ENCODE results near the gene PROCA1. TPM values are rescaled to one million over a fixed set of nuclear protein-coding genes. Genes with fewer than 3 reads are reported as not detected.

PROCA1 gene
- total and polyA plus RNA-seq, 2 of the 13 experiments (the other 11 are each of a cell fraction or from before 2014, with no cell fraction given), result 0.73 to 1.5 TPM

DNA sequence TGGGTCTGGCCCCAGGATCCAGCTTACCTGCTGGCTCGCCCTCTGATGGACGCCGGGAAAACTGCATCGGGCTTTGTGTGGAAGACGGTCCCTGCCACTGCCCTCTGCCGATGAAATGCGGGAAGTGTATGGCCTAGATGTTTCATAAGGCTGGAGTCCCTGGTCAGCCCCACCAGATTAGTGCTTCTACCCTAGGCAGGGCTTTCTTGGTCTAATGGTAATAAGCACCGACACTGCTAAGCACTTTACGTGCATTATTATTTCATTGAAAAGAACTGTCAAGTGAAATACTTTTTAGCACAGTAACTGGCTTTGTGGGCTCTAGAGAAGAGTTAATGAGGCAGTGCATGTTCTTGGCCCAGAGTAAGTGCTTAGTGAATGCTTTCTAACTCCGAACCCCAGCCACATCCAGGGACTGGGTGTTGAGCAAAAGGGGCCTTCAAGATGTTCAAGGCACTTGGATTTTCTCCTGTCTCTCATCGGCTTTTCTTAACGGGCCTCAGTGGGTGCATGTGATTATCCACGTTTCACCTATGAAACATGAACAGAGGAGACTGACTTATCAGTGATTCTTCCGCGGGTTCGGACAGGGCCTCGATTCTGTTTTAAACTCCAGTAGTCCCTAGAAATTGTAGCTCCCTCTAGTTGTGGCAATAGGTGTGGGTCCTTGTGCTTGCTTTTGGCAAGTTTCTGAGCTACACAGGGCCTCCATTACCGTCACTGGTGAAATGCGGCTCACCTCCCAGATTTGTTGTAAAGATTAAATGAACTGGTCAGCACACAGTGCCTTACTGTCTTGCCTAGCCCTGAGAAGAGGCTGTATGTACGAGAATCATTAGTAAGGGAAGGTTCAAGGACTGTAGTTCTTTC, 38.7 kb upstream of the PROCA1 start (continued):
- TF ChIP-seq HOXA9 (CRISPR knock-in tag; IDR thresholded peaks at IDR 0.05; ENCODE audit: borderline replicate concordance) (no peak), ZNF775 (CRISPR knock-in tag; IDR thresholded peaks at IDR 0.05; ENCODE audit: borderline replicate concordance) (no peak), ATF7-NPFF (CRISPR knock-in tag; IDR thresholded peaks at IDR 0.05; ENCODE audit: low read depth) (no peak), SRF (IDR thresholded peaks at IDR 0.05; ENCODE audit: low read depth, low read length) (no peak), ARNT (IDR thresholded peaks at IDR 0.05) (no peak), MLLT10 (CRISPR knock-in tag; IDR thresholded peaks at IDR 0.05) (no peak), ATF1 (CRISPR knock-in tag; IDR thresholded peaks at IDR 0.05) (no peak), ZSCAN29 (CRISPR knock-in tag; conservative IDR thresholded peaks at IDR 0.05) (no peak), HMG20B (CRISPR knock-in tag; conservative IDR thresholded peaks at IDR 0.05) (no peak), ZNF589 (CRISPR knock-in tag; conservative IDR thresholded peaks at IDR 0.05) (no peak), NR2F1 (CRISPR knock-in tag; IDR thresholded peaks at IDR 0.05) (no peak)
- TF ChIP-seq, protein P1, sequence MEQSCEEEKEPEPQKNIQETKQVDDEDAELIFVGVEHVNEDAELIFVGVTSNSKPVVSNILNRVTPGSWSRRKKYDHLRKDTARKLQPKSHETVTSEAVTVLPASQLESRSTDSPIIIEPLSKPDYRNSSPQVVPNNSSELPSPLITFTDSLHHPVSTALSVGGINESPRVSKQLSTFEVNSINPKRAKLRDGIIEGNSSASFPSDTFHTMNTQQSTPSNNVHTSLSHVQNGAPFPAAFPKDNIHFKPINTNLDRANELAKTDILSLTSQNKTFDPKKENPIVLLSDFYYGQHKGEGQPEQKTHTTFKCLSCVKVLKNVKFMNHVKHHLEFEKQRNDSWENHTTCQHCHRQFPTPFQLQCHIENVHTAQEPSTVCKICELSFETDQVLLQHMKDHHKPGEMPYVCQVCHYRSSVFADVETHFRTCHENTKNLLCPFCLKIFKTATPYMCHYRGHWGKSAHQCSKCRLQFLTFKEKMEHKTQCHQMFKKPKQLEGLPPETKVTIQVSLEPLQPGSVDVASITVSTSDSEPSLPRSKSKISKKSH (CRISPR knock-in tag; IDR thresholded peaks at IDR 0.05; ENCODE audit: borderline replicate concordance), result no peak
- TF ChIP-seq, protein P2, sequence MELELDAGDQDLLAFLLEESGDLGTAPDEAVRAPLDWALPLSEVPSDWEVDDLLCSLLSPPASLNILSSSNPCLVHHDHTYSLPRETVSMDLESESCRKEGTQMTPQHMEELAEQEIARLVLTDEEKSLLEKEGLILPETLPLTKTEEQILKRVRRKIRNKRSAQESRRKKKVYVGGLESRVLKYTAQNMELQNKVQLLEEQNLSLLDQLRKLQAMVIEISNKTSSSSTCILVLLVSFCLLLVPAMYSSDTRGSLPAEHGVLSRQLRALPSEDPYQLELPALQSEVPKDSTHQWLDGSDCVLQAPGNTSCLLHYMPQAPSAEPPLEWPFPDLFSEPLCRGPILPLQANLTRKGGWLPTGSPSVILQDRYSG (CRISPR knock-in tag; IDR thresholded peaks at IDR 0.05), result no peak
- TF ChIP-seq, protein P3, sequence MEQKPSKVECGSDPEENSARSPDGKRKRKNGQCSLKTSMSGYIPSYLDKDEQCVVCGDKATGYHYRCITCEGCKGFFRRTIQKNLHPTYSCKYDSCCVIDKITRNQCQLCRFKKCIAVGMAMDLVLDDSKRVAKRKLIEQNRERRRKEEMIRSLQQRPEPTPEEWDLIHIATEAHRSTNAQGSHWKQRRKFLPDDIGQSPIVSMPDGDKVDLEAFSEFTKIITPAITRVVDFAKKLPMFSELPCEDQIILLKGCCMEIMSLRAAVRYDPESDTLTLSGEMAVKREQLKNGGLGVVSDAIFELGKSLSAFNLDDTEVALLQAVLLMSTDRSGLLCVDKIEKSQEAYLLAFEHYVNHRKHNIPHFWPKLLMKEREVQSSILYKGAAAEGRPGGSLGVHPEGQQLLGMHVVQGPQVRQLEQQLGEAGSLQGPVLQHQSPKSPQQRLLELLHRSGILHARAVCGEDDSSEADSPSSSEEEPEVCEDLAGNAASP (CRISPR knock-in tag; IDR thresholded peaks at IDR 0.05; ENCODE audit: borderline replicate concordance), result peak; percentile 50; the same call in 1 of the 2 replicates
- TF ChIP-seq, protein P4, sequence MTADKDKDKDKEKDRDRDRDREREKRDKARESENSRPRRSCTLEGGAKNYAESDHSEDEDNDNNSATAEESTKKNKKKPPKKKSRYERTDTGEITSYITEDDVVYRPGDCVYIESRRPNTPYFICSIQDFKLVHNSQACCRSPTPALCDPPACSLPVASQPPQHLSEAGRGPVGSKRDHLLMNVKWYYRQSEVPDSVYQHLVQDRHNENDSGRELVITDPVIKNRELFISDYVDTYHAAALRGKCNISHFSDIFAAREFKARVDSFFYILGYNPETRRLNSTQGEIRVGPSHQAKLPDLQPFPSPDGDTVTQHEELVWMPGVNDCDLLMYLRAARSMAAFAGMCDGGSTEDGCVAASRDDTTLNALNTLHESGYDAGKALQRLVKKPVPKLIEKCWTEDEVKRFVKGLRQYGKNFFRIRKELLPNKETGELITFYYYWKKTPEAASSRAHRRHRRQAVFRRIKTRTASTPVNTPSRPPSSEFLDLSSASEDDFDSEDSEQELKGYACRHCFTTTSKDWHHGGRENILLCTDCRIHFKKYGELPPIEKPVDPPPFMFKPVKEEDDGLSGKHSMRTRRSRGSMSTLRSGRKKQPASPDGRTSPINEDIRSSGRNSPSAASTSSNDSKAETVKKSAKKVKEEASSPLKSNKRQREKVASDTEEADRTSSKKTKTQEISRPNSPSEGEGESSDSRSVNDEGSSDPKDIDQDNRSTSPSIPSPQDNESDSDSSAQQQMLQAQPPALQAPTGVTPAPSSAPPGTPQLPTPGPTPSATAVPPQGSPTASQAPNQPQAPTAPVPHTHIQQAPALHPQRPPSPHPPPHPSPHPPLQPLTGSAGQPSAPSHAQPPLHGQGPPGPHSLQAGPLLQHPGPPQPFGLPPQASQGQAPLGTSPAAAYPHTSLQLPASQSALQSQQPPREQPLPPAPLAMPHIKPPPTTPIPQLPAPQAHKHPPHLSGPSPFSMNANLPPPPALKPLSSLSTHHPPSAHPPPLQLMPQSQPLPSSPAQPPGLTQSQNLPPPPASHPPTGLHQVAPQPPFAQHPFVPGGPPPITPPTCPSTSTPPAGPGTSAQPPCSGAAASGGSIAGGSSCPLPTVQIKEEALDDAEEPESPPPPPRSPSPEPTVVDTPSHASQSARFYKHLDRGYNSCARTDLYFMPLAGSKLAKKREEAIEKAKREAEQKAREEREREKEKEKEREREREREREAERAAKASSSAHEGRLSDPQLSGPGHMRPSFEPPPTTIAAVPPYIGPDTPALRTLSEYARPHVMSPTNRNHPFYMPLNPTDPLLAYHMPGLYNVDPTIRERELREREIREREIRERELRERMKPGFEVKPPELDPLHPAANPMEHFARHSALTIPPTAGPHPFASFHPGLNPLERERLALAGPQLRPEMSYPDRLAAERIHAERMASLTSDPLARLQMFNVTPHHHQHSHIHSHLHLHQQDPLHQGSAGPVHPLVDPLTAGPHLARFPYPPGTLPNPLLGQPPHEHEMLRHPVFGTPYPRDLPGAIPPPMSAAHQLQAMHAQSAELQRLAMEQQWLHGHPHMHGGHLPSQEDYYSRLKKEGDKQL (CRISPR knock-in tag; IDR thresholded peaks at IDR 0.05; ENCODE audit: low read depth), result no peak
- TF ChIP-seq, protein P5, sequence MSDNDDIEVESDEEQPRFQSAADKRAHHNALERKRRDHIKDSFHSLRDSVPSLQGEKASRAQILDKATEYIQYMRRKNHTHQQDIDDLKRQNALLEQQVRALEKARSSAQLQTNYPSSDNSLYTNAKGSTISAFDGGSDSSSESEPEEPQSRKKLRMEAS (IDR thresholded peaks at IDR 0.05), result 0 out of 2 replicates have a peak, but pooled peaks have one; percentile 37

Data from HepG2 (cell line).